OCI-LY1 (cell line): ENCODE results near the gene NCS1.

Experiments used
- EZH2 ChIP-seq: fragments of 200-600 bp; sonication (generic), shearing (Covaris generic); IDR thresholded peaks from 2 replicates; pipeline ENCODE4 v1.8.0; 2017; ENCODE audit warnings: borderline replicate concordance, mixed run types, mild to moderate bottlenecking, antibody characterized with exemption, low read length, moderate library complexity, mixed read lengths
- TF ChIP-seq, protein P1 (sequence below): fragments of 200-600 bp; sonication (generic), shearing (Covaris generic); IDR thresholded peaks from 2 replicates; pipeline ENCODE4 v1.5.1; 2017; ENCODE audit warnings: mild to moderate bottlenecking, antibody characterized with exemption, low read length, moderate library complexity, mixed read lengths

GRCh38 chr9:130226112-130226511, 53.9 kb downstream of the NCS1 start:
- TF ChIP-seq EZH2 = no peak
- TF ChIP-seq, protein P1, sequence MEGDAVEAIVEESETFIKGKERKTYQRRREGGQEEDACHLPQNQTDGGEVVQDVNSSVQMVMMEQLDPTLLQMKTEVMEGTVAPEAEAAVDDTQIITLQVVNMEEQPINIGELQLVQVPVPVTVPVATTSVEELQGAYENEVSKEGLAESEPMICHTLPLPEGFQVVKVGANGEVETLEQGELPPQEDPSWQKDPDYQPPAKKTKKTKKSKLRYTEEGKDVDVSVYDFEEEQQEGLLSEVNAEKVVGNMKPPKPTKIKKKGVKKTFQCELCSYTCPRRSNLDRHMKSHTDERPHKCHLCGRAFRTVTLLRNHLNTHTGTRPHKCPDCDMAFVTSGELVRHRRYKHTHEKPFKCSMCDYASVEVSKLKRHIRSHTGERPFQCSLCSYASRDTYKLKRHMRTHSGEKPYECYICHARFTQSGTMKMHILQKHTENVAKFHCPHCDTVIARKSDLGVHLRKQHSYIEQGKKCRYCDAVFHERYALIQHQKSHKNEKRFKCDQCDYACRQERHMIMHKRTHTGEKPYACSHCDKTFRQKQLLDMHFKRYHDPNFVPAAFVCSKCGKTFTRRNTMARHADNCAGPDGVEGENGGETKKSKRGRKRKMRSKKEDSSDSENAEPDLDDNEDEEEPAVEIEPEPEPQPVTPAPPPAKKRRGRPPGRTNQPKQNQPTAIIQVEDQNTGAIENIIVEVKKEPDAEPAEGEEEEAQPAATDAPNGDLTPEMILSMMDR = no peak
